Prostate gland (tissue), 2 donors: ENCODE results near the gene GCNT2.

Experiments
- CTCF ChIP-seq, 4 experiments: fragments of 200-600 bp in 2 of 4; fragments of 450-650 bp in 2 of 4; sonication (generic) in 2 of 4; IDR thresholded peaks; 1 replicate in 3 of 4; 2 replicates in 1 of 4; pipeline ENCODE4 v1.5.1; 2016 to 2019; ENCODE audit warnings: antibody characterized with exemption in 4 of 4, mild to moderate bottlenecking in 2 of 4, moderate library complexity in 2 of 4
- POLR2A ChIP-seq: fragments of 450-650 bp; IDR thresholded peaks from one replicate; pipeline ENCODE4 v1.6.1; 2016; ENCODE audit warnings: antibody characterized with exemption, mild to moderate bottlenecking

DNA sequence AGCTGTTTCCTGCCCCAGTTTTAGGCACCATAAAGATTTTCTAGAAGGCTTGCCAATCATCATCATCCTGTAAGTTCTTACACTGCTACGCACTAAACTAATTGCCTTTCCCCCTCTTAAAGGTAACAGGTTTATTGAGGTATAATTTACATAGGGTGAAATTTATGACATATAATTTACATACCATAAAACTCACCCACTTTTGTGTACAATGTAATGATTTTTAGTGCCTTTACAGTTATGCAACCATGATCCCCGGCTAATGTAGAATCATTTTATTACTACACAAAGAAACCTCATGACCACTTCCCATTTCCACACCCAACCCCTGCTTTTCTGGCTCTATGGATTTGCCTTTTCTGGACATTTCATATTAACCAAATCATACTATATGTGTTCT, 21.1 kb downstream of the GCNT2 start:
- TF ChIP-seq CTCF (IDR thresholded peaks at IDR 0.05) (no peak), POLR2A (no peak)
